Measurements from ENCODE around the gene VAV1. TPM values are rescaled to one million over a fixed set of nuclear protein-coding genes. Genes with fewer than 3 reads are reported as not detected.
A peak's percentile ranks its signal among the peaks of the same experiment; 100 is the strongest.

Gene VAV1
- total RNA-seq, 1 experiment from 2014 or later: not detected

- no peak for DNase-seq (ENCODE audit: low read depth in 1 of 2, low spot score in 2 of 2)
- Histone ChIP-seq H3K4me1 (replicated peaks) (peaks cover 10% of the 10 kb centered on the region), H3K36me3 (peaks cover 13% of the 10 kb centered on the region; the same call in 1 of the 2 replicates), H3K4me3 (no peak overlapping the region), H3K27me3 (replicated peaks) (no peaks in the 10 kb centered on the region), H3K9me3 (replicated peaks) (no peaks in the 10 kb centered on the region), H3K27ac (no peak overlapping the region)
Measured at GRCh38 chr19:6732803-6733337, 39.6 kb upstream of the VAV1 start.

- H3K9me3 ChIP-seq (replicated peaks): no peaks in the 10 kb centered on the region
- DNase-seq (ENCODE audit: low read depth in 1 of 2, low spot score in 2 of 2): no peak
- no peak overlapping the region for H3K27ac ChIP-seq
- no peaks in the 10 kb centered on the region for H3K27me3 ChIP-seq (replicated peaks)
- peaks cover 13% of the 10 kb centered on the region; the same call in 1 of the 2 replicates for H3K36me3 ChIP-seq
- H3K4me1 ChIP-seq (replicated peaks): peaks cover 16% of the 10 kb centered on the region
- no peak overlapping the region for H3K4me3 ChIP-seq
Measured at GRCh38 chr19:6733338-6734095, 39.0 kb upstream of the VAV1 start.

GRCh38 chr19:6734096-6734696 lies 38.3 kb upstream of the VAV1 start:
- H3K9me3 ChIP-seq (replicated peaks): no peaks in the 10 kb centered on the region
- DNase-seq (ENCODE audit: low read depth in 1 of 2, low spot score in 2 of 2): no peak
- H3K36me3 ChIP-seq: peaks cover 13% of the 10 kb centered on the region; the same call in 1 of the 2 replicates
- H3K4me3 ChIP-seq: no peak overlapping the region
- H3K27me3 ChIP-seq (replicated peaks): no peaks in the 10 kb centered on the region
- peaks cover 23% of the 10 kb centered on the region for H3K4me1 ChIP-seq (replicated peaks)
- no peak overlapping the region for H3K27ac ChIP-seq

GRCh38 chr19:6735181-6735911 lies 37.2 kb upstream of the VAV1 start:
- Histone ChIP-seq H3K27me3 (replicated peaks) (no peaks in the 10 kb centered on the region), H3K36me3 (peaks cover 16% of the 10 kb centered on the region; the same call in 1 of the 2 replicates), H3K27ac (no peak overlapping the region), H3K4me3 (no peak overlapping the region), H3K9me3 (replicated peaks) (no peaks in the 10 kb centered on the region), H3K4me1 (replicated peaks) (peaks cover 24% of the 10 kb centered on the region)
- DNase-seq (ENCODE audit: low read depth in 1 of 2, low spot score in 2 of 2): no peak

- Histone ChIP-seq H3K27ac (0 out of 2 replicates have a peak overlapping the region, but pooled peaks have one; percentile 84), H3K4me1 (replicated peaks) (peaks cover 27% of the 10 kb centered on the region), H3K36me3 (peaks cover 16% of the 10 kb centered on the region; the same call in 1 of the 2 replicates), H3K9me3 (replicated peaks) (no peaks in the 10 kb centered on the region), H3K4me3 (peak overlapping the region; percentile 72), H3K27me3 (replicated peaks) (no peaks in the 10 kb centered on the region)
- peak; percentile 82 to 88 for DNase-seq (ENCODE audit: low read depth in 1 of 2, low spot score in 2 of 2)
Measured at GRCh38 chr19:6736169-6736916, 36.2 kb upstream of the VAV1 start.

- peaks cover 14% of the 10 kb centered on the region; the same call in 1 of the 2 replicates for H3K36me3 ChIP-seq
- peaks cover 27% of the 10 kb centered on the region for H3K4me1 ChIP-seq (replicated peaks)
- no peaks in the 10 kb centered on the region for H3K27me3 ChIP-seq (replicated peaks)
- no peaks in the 10 kb centered on the region for H3K9me3 ChIP-seq (replicated peaks)
- H3K4me3 ChIP-seq: peak overlapping the region; percentile 72
- H3K27ac ChIP-seq: peak overlapping the region; percentile 84
- no peak for DNase-seq (ENCODE audit: low read depth in 1 of 2, low spot score in 2 of 2)
Measured at GRCh38 chr19:6736917-6737283, 35.6 kb upstream of the VAV1 start.

- Histone ChIP-seq H3K27ac (peak within 1 kb of the TSS; percentile 84), H3K36me3 (peaks cover 10% of the 10 kb centered on the region; the same call in 1 of the 2 replicates), H3K9me3 (replicated peaks) (no peaks in the 10 kb centered on the region), H3K27me3 (replicated peaks) (no peaks in the 10 kb centered on the region), H3K4me1 (replicated peaks) (peaks cover 27% of the 10 kb centered on the region), H3K4me3 (peak within 1 kb of the TSS; percentile 72)
- DNase-seq (ENCODE audit: low read depth in 1 of 2, low spot score in 2 of 2): peak; percentile 99 to 100
Measured at GRCh38 chr19:6737284-6737872, 35.1 kb upstream of the VAV1 start, which contains the start of gene GPR108. GPR108 (minus strand) TSS chr19:6737580; CDS start chr19:6737576, 4 bp downstream.

GRCh38 chr19:6737873-6738786 lies 34.4 kb upstream of the VAV1 start:
- Histone ChIP-seq H3K4me3 (no peak overlapping the region), H3K4me1 (replicated peaks) (peaks cover 30% of the 10 kb centered on the region), H3K27me3 (replicated peaks) (no peaks in the 10 kb centered on the region), H3K9me3 (replicated peaks) (no peaks in the 10 kb centered on the region), H3K36me3 (peaks cover 9% of the 10 kb centered on the region), H3K27ac (no peak overlapping the region)
- DNase-seq (ENCODE audit: low read depth in 1 of 2, low spot score in 2 of 2): peak; percentile 72 to 75

GRCh38 chr19:6738787-6739389 lies 33.6 kb upstream of the VAV1 start:
- DNase-seq (ENCODE audit: low read depth in 1 of 2, low spot score in 2 of 2): peak in 1 of 2 experiments; percentile 66
- H3K4me1 ChIP-seq (replicated peaks): peaks cover 38% of the 10 kb centered on the region
- no peak overlapping the region for H3K27ac ChIP-seq

GRCh38 chr19:6739390-6739882 lies 33.1 kb upstream of the VAV1 start, which contains the start of gene TRIP10:
TRIP10 (plus strand) TSS chr19:6739680; CDS start chr19:6739762, 82 bp downstream.
- peak within 1 kb of the TSS; percentile 59 for H3K27ac ChIP-seq
- no peaks in the 10 kb centered on the region for H3K9me3 ChIP-seq (replicated peaks)
- H3K4me1 ChIP-seq (replicated peaks): peaks cover 43% of the 10 kb centered on the region
- H3K36me3 ChIP-seq: peaks cover 16% of the 10 kb centered on the region
- peak in 1 of 2 experiments; percentile 78 for DNase-seq (ENCODE audit: low read depth in 1 of 2, low spot score in 2 of 2)
- no peaks in the 10 kb centered on the region for H3K27me3 ChIP-seq (replicated peaks)
- H3K4me3 ChIP-seq: peak within 1 kb of the TSS; percentile 72

More at GRCh38 chr19:6738787-6739389, 33.6 kb upstream of the VAV1 start:
- Histone ChIP-seq H3K9me3 (replicated peaks) (no peaks in the 10 kb centered on the region), H3K4me3 (peak overlapping the region; percentile 72), H3K27me3 (replicated peaks) (no peaks in the 10 kb centered on the region), H3K36me3 (peaks cover 13% of the 10 kb centered on the region)

GRCh38 chr19:6739883-6740588 lies 32.5 kb upstream of the VAV1 start:
- peak in 1 of 2 experiments; percentile 72 for DNase-seq (ENCODE audit: low read depth in 1 of 2, low spot score in 2 of 2)
- Histone ChIP-seq H3K27me3 (replicated peaks) (no peaks in the 10 kb centered on the region), H3K27ac (peak overlapping the region; percentile 59), H3K9me3 (replicated peaks) (no peaks in the 10 kb centered on the region), H3K36me3 (peaks cover 20% of the 10 kb centered on the region), H3K4me1 (replicated peaks) (peaks cover 49% of the 10 kb centered on the region), H3K4me3 (peak overlapping the region; percentile 72)
